Fibroblast of skin of right biceps (primary cell): ENCODE measurements around the gene CCDC59.
A peak's percentile ranks its signal among the peaks of the same experiment; 100 is the strongest.
"Not testable (repeated sequence)": the region's sequence is repeated elsewhere in the genome, so short reads cannot be mapped to it uniquely, and the experiment has no call there.

Experiments used
- DNase-seq: peaks from one replicate; pipeline ENCODE4 v3.0.0-alpha.2; 2013

Gene CCDC59, protein sequence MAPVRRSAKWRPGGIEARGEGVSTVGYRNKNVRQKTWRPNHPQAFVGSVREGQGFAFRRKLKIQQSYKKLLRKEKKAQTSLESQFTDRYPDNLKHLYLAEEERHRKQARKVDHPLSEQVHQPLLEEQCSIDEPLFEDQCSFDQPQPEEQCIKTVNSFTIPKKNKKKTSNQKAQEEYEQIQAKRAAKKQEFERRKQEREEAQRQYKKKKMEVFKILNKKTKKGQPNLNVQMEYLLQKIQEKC

DNA sequence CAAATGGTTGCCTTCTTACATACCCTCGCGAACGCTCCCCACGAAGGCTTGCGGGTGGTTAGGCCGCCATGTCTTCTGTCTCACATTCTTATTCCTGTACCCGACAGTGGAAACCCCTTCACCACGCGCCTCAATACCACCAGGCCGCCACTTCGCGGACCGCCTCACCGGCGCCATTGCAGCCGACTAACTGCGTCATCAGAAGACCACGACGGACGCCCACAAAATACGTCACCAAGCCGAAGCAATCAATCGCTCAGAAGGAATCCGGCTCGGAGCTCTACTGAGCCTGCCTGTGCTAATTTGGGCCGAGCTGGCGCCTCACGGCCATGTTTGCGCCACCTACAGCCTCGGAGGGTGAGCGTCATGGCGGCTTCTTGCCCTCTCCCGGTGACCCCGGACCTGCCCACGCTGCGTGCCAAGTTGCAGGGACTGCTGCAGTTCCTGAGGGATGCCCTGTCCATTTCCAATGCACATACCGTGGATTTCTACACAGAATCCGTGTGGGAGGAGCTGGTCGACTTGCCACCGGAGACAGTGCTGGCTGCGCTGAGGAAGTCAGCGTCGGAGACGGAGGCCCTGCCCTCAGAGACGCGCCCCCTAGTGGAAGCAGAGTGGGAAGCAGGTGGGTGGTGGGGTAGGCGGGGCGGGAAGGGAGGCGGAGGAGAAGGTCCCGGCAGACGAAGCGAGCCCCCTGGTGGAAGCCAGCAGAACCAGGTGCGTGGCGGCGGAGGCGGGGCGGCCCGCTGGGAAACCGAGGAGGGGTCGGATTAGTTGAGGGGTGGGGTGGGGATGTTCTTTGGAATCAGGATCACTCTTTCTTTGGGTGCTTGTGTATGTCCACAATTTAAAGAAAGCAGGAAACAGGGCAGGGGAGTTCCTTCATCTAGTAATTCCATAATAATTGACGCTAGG is at the start of gene CCDC59, which contains the start of gene METTL25:
CCDC59 (minus strand) TSS at position 188 of the 915 bp plus-strand sequence; CDS start at position 177, 11 bp downstream.
METTL25 (plus strand) TSS at position 330 of the 915 bp plus-strand sequence; CDS start at position 367, 37 bp downstream.
- peak; percentile 99 for DNase-seq

DNA sequence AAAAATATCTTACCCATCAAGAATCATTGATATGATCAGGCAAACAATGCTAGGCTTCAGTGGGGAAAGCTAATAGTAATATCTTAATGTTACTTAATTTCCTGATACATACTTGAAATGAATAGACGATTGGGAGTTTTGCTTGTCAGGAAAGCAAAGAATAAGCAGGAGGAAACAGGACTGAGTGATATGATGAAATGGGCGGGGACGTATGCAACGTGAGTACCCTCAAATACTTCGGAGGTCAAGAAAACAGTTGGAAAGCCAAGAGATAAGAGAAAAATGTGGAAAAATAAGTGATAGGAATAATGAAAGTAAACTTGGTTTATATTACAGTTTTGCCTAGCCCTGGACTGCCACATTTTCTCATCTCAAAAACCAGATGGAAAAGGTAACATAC is 49.3 kb upstream of the CCDC59 start:
- no peak for DNase-seq

DNA sequence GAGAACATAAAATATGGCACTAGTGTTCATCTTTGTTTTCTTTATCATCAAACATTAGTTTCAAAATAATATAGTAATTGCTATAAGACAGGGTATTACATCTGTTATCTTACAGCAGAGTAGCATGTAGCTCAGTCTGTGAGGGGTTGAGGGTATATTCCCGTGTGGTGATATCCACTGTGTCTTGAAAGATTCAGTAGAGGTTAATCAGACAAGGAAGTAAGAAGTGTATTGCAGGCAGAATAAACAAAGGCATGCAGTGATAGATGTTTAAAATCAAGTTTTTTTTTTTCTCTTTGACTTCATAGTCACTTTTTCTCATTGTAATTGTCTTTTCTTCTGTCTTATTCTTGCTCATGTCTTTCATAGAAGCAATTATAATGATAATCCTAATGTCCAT is 48.5 kb upstream of the CCDC59 start:
- DNase-seq = no peak

DNA sequence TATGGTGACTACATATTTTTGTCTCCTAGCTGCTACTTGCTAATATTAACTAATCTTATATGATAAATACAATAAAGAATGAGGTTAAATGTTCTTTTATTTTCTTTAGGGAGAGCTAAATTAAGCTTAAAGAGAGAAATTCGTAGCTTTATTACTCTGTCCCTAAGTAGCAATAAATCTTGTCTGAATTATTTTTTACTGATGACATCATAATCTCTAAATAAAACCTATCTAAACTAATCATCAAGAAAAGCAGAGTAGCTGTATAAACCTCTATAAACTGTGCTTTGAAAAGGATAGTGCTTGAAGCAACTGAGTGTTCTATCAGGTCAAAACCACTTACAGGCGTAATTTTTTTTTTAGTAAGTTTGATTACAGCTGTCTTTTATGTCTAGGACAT is 42.6 kb upstream of the CCDC59 start:
- no peak for DNase-seq

DNA sequence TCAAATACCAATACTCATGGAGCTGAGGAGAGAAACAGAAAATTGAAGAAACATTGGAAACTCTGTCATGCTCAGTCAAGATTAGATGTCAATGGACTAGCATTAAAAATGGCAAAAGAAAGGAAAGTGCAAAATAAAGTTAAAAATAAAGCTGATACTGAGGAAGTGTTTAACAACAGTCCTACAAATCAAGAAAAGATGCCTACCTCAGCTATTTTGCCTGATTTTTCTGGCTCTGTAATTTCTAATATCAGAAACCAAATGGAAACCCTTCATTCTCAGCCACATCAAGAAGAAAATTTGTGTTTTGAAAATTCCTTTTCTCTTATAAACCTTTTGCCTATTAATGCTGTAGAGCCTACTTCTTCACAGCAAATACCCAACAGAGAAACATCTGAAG is 40.7 kb upstream of the CCDC59 start:
- DNase-seq = no peak

DNA sequence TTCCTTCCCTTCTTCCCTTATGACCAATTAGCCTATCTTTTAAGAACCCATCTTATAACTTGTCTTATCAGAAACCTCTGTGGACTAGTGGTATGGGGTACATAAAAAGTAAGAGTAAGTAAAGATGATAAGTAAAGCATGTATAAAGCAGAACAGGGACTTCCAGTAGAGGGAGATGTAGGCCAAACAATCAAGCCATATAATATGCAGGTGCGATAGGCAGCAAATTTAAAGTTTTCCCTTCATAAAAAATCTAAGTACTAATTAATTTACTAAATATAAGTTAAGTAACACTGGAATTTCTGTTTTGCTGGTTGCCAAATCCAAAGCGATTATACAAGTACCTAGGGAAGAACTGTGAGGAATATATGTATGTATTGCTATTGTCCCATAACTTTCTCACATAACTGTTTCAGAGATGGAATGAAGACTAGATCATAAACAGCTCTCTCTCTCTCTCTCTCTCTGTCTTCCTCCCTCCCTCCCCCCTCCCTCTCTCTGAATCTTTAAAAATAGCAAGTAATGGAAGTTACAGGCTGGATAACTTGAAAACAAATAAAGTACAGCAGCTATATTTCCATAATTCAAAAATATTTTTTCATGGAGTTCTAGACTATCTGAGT is 25.9 kb upstream of the CCDC59 start:
- peak; percentile 8 for DNase-seq

DNA sequence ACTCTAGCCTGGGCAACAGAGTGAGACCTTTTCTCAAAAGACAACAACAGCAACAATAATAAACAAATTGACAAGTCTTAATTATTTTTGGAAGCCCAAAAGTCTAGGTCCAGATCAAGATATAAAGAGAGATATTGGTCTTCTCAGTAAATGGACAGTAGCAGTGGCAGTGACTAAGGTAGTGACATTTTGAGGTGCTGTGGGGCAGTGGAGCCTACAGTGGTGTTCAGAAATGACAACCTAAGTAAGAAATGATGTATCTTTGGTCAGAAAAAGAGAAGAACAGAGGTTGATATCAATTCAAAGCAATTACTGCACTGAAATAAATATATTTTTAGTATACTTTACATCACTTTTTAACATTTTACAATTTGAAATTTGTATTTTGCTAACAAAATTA is 20.8 kb upstream of the CCDC59 start:
- DNase-seq = no peak

DNA sequence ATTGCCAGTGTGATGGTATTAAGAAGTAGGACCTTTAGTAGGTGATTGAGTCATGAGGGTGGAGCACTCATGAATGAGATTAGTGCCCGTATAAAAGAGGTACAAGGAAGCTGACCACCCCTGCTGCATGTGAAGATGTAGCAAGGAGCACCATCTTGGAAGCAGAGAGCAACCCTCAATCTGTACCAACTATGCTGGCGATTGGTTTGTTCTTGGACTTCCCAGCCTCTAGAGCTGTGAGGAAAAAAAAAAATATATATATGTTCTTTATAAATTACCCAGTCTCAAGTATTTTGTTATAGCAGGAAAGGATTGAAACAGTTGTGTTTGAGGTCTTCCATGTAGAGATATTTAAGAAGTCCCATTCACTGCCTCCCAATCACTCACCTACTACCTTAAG is 17.0 kb upstream of the CCDC59 start:
- no peak for DNase-seq

DNA sequence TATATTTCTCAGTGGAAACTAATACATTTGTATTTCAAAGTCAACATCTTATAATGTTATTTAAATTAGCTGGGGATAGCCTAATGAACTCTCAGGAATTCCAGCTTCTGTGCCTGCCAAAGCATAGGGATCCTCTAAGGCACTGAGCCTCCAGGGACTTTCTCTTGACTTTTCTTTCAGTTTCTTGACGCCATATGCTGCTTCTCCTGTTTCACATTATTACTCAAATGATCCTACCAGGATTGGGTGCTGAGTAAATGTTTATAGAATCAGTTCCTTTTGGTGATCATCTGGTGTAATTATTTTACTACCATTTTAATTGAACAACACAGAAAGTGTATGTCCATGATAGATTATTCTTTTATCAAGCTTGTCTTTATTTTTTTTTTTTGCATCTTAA is 8.0 kb upstream of the CCDC59 start:
- peak; percentile 23 for DNase-seq

DNA sequence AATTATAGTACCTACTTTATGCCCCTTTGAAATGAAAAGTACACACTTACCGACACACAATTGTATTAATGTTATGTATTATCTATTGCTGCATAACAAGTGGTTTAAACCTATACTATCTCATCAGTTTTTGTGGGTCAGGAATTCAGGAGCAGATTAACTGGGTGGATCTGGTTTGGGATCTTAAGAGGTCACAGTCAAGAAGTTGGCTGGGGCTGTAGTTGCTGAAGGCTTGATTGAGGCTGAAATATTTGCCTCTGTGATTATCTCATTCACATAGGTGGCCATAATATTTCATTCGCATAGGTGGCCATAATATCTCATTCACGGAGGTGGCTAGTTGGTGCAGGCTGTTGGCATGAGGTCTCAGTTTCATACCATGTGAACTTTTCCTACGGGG is 5.8 kb upstream of the CCDC59 start:
- DNase-seq = no peak

DNA sequence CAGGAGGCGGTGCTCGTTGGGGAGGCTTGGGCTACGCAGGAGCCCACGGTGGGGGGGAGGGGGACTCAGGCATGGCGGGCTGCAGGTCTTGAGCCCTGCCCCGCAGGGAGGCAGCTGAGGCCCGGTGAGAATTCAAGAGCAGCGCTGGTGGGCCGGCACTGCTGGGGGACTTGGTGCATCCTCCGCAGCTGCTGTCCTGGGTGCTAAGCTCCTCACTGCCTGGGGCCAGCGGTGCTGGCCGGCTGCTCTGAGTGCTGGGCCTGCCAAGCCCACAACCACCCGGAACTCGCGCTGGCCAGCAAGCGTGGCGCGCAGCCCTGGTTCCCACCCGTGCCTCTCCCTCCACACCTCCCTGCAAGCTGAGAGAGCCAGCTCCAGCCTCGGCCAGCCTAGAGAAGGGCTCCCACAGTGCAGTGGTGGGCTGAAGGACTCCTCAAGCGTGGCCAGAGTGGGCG is 3.3 kb upstream of the CCDC59 start:
- no peak for DNase-seq

DNA sequence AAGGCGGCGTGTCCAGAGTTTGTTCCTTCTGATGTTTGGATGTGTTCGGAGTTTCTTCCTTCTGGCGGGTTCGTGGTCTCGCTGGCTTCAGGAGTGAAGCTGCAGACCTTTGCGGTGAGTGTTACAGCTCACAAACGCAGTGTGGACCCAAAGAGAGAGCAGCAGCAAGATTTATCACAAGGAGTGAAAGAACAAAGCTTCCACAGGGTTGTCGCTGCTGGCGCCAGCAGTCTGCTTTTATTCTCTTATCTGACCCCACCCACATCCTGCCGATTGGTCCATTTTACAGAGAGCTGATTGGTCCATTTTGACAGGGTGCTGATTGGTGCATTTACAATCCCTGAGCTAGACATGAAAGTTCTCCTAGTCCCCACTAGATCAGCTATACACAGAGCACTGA is 2.6 kb upstream of the CCDC59 start:
- DNase-seq = not testable (repeated sequence)

DNA sequence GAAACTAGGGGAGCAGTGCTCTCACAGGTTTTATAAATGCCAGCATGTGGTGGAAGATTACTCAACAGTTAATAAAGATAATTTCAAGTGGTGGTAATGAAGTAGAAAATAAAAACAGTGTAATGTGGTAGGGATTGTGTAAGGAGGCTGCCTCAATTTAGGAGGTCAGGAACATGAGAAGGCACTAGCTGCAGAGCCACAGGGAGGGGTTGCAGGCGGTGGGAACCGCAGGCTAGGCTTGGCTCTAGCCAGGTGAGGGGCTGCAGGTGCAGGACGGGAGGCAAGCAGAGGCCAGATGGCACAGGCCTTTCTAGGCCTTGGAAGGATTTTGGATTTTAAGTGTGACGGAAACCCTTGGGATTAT is 910 bp upstream of the CCDC59 start:
- DNase-seq = peak; percentile 2

DNA sequence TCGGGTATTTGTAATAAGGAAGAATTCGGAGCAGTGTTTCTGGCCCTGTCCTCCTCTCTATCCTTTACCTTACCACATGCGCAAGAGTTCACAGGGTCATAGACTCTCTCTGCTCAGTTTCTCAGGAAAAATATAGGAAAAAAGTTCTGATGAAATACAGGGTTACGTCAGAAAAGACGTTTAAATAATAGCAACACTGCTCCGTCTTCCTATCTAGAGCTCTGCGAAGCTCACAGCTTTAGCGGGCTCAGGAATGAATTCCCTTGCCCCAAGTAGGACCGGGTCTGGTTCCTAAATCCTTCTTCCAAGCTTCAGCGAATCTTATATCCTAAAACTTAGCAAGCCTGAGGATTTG is 365 bp downstream of the CCDC59 start:
- peak; percentile 1 for DNase-seq

DNA sequence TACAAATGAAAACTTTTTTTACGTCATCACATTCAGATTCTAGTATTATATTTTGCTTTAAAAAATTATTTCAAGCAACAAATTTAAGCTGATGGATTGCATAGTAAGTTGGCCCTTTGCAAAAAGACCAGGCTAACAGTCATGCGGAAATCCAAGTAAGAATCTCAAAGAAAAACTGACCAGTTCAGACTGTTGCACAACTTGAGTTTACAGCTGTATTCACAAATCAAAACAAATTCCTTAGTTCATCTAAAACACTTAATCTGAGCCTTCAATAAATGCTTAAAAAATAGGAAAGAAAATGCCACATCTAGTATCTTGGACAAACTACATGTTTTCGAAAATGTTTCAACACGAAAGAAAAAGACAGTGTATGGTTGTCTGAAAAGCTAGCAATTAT is 847 bp downstream of the CCDC59 start:
- no peak for DNase-seq

DNA sequence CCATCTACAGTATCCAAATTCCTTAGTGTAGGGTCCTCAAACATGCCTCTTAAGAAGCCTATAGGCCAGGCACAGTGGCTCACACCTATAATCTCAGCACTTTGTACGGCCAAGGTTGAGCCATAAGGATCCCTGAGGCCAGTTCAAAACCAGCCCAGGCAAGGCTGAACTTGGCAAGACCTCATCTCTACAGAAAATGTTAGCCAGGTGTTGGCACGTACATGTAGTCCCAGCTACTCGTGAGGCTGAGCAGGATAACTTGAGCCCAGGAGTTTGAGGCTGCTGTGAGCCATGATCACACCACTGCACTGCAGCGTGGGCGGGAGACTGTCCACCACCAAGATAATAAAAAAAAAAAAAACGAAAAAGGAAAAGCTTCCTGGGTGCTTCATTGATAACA is 6.8 kb downstream of the CCDC59 start:
- no peak for DNase-seq

DNA sequence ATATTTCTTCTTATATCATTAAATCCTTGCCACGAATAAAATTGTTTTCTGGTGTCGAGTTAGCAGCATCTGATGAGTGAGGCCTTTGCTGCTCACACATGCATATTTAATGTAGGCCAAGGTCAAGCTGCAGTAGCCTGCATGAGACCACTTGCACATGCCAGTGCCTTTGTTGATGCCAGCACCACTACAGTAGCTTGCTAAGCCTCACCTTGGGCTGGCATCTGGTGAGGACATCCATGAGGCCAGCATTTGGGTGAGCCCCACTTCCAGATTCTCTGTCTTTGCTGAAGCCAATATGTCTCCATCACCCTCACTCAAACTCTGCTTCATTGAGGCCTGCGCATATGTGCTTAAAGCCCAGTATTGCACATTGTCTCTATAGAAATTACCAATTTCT is 8.0 kb downstream of the CCDC59 start:
- DNase-seq = no peak

DNA sequence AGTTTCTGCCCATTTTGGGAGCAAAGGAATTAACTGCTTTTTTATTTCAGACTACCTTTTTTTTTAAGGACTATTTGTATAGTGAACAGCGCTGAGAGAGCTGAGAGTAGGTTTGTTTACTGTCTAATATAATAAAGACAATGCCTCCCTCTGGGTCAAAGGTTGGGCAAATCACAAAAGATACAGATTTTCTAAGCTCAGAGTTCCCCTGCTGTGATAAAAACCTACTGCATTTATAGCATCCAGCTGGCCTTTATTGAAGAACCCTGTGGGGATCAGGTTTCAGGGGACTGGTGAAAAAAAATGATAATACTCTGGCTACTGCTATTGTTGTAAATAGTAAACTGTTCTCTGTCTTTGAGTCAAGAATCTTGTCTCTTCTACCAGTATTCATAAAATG is 28.7 kb downstream of the CCDC59 start:
- DNase-seq = no peak

DNA sequence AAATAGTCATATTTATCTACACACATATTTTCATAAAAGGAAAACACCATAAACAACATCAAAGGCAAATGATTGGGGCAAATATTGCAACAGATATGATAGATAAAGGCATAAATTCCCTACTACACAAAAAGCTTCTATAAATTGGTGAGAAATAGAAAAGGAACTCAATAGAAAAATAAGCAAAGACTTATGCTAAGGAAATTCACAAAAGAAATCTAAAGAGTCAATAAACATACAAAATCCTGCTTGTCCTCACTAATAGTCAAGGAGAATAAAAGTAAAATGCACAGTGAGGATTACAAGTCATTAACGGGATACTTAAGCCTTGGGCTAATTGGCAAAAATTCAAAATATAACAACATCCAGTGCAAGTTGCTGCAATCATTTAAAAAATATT is 30.3 kb downstream of the CCDC59 start:
- no peak for DNase-seq

DNA sequence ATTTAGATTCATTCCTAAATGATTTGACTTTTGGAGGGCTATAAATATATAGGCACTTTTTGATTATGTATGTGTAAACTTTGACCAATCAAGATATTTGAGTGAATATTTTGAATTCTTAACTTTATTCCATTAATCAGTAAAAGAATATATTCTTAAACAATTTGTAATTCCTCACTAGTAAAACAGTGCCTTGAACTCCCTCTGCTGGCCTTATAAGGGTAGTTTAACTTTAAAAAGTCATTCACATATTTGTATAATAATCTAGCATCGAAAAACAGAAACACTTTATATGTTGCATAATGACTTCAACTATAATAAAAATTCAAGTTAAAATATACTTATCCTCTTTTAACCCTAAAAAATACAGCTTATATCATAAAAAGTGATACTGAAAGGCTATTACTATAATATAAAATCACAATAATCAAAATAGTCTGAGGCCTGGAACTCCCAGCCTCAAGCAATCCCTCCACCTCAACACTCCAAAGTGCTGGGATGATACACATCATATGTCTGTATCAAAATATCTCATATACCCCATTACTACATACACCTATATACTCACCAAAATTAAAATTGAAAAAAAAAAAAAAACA is 31.2 kb downstream of the CCDC59 start:
- DNase-seq = peak; percentile 11

DNA sequence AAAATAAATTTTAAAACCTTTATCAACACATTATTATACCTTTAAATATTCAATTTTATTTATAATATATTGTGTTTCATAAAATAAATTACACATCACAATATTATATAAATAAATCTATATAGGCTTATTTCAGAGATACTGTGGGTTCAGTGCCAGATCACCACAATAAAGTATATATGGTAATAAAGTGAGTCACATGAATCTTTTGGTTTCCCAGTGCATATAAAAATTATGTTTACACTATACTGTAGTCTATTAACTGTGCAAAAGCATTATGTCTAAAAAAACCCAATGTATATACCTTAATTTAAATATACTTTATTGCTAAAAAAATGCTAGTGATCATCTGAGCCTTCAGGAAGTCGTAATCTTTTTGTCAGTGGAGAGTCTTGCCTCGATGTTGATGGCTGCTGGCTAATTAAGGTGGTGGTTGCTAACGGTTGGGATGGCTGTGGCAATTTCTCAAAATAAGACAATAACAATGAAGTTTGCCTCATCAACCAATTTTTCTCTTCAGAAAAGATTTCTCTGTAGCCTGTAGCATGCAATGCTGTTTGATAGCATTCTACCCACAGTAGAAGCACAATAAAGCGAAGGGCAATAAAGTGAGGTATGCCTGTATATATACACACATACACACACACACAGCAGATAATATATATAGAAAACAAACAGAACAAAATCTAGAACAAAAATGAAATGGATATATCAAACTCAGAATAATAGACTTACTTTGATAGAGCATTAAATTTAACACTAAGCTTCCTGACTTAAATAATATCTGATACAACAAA is 32.4 kb downstream of the CCDC59 start:
- no peak for DNase-seq

DNA sequence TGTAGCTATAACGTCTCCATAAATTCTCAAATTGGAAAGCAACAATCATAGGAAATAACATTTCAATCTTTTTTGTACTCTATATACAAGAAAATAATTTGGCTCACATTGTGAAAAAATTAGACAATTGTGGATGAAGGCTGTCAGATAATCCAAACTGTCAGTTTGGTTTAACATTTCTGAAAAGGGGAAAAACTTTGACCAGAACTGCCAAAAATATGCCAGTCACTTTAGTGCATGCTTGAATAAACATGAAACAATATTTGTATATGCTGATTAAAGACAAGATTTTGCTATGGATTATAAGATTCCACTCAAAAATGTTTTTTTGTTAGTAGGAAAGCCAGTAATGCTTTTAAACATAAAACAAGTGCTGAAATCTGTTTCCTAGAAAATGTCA is 38.9 kb downstream of the CCDC59 start:
- no peak for DNase-seq
